Activated CD8-positive, alpha-beta memory T cell treated with anti-CD3 and anti-CD28 coated beads for 36 hours (primary cell): Measurements from ENCODE around the gene KAT7. TPM values are rescaled to one million over a fixed set of nuclear protein-coding genes. Genes with fewer than 3 reads are reported as not detected.

Experiments used
- CTCF ChIA-PET: fragments of 350-600 bp; sonication (Branson Sonifier 250); formaldehyde crosslinking; loops from one replicate; lab custom pipeline; 2021; ENCODE audit warnings: antibody characterized with exemption; lab: Charles Lee
- POLR2A ChIA-PET: fragments of 350-600 bp; sonication (Branson Sonifier 250); formaldehyde crosslinking; loops from one replicate; lab custom pipeline; 2021; ENCODE audit warnings: antibody characterized with exemption; lab: Charles Lee
- total RNA-seq, 2 experiments: library from RNA; stranded (reverse); gene quantifications; one replicate each; pipeline ENCODE4 v1.2.3, GENCODE V29; 2021

The KAT7 gene
- total RNA-seq, 2 experiments from 2014 or later: 60.5 to 61.2 TPM

DNA sequence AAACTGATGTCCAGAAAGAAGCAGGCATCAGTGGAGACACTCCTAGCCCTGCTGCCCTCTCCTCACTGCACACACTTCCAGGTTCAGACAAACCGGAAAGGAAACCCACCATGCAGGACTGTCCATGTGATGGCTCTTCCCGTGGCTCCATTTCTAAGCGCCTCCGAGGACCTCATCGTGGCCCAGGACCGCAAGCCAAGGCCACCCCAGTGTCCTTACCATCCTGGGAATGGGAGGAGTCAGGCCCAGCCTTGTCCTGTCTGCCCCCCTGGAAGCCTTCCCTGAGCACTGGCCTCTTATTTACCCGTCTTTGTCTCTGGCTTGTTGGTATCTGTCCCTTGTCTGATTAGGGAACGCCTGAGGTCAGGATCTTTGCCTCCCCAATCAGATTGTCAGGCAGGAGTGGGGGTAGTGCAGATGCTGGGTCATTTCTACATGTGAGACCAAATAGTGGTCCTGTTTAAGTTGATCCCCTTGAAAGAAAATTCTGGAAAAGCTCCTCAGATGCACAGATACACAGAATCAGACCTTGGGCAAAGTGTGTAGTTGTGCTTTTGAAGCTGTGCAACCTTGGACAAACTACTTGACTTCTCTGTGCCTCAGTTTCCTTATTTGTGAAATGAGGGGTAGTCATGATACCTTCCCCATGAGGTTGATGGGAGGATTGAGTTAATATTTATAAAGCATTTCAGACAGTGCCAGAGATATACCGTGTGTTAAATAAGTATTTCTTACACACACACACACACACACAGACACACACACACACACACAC is 58.6 kb downstream of the KAT7 start:
- ChIA-PET CTCF (interaction anchor here (1.4 kb wide), 1 partner anchor 291 kb away, joined by 3 read pairs; no protein-coding TSS in a partner anchor), POLR2A (no interaction called here)

- POLR2A ChIA-PET: no interaction called here
- CTCF ChIA-PET: interaction anchor here (0.8 to 4.5 kb wide), 3 partner anchors 149 to 292 kb away, joined by 3 to 29 read pairs (median 3); no protein-coding TSS in a partner anchor
Measured at GRCh38 chr17:49848019-49848473, 59.6 kb downstream of the KAT7 start, which contains the start of gene TAC4. Gene TAC4, minus strand, starts transcription at chr17:49848069. Its CDS starts 52 bp downstream, at chr17:49848017.

- ChIA-PET CTCF (interaction anchor here (0.8 to 4.5 kb wide), 3 partner anchors 148 to 283 kb away, joined by 3 to 29 read pairs (median 3); no protein-coding TSS in a partner anchor), POLR2A (no interaction called here)
Measured at GRCh38 chr17:49848739-49849138, 60.3 kb downstream of the KAT7 start.

DNA sequence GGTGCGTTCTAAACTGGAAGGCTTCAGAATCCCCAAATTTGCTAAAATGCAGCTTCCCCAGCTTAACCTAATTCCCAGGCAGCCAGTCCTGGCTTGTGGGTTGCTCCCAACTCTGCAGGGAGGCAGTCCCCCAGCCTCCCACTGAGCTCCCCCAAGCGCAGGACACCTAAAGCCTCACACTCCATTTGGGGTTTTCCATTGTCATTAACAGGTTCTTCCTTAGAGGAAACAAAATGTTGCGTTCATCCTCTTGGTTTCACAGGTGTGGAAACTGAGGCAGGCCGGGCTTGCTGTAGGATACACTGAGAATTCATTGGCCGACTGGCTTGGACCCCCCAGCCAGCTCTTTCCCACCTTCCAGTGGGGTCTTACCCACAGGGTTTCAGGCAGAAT is 61.7 kb downstream of the KAT7 start:
- CTCF ChIA-PET: interaction anchor here (0.7 to 4.5 kb wide), 5 partner anchors 11 to 284 kb away, joined by 3 to 29 read pairs (median 4); no protein-coding TSS in a partner anchor
- POLR2A ChIA-PET: no interaction called here

GRCh38 chr17:49850772-49851386 is 62.4 kb downstream of the KAT7 start:
- CTCF ChIA-PET: interaction anchor here (0.7 to 4.5 kb wide), 8 partner anchors 9 to 285 kb away, joined by 3 to 29 read pairs (median 3); no protein-coding TSS in a partner anchor
- POLR2A ChIA-PET: no interaction called here

GRCh38 chr17:49851387-49852291 is 63.2 kb downstream of the KAT7 start:
- ChIA-PET POLR2A (interaction anchor here (0.5 kb wide), 1 partner anchor 238 kb away, joined by 7 read pairs; no protein-coding TSS in a partner anchor), CTCF (interaction anchor here (0.7 to 4.5 kb wide), 10 partner anchors 8 to 294 kb away, joined by 3 to 29 read pairs (median 3); no protein-coding TSS in a partner anchor)

- CTCF ChIA-PET: interaction anchor here (10.5 kb wide), 1 partner anchor 144 kb away, joined by 146 read pairs; the partner anchor contains the start of gene DLX3
- POLR2A ChIA-PET: no interaction called here
Measured at GRCh38 chr17:49853470-49854015, 65.1 kb downstream of the KAT7 start.

GRCh38 chr17:49854126-49854525 is 65.6 kb downstream of the KAT7 start:
- POLR2A ChIA-PET: no interaction called here
- CTCF ChIA-PET: interaction anchor here (10.5 kb wide), 1 partner anchor 143 kb away, joined by 146 read pairs; the partner anchor contains the start of gene DLX3

DNA sequence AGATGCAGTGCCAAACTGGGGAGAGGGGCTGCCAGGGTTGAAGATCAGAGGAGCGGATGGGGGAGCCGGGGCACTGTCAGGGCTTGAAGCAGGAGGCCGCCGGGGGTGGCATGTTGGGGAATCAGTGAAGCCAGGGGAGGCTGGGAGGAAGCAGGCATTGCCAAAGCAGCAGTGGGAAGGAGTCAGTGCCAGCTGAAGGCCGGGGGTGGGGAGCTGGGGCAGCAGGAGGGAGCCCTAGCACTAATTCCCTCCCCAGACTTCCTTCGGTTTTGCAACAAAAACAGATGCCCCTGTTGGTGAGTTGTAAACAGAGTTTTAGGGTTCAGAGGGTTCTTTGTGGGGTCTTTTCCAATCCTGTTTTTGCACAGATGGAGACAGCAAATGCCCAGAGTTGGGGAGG is 70.3 kb downstream of the KAT7 start:
- CTCF ChIA-PET: interaction anchor here (10.5 kb wide), 1 partner anchor 139 kb away, joined by 146 read pairs; the partner anchor contains the start of gene DLX3
- POLR2A ChIA-PET: no interaction called here

- POLR2A ChIA-PET: no interaction called here
- CTCF ChIA-PET: interaction anchor here (0.5 to 10.5 kb wide), 9 partner anchors 9 to 302 kb away, joined by 3 to 146 read pairs (median 3); partner anchors contain the start of gene DLX3
Measured at GRCh38 chr17:49859991-49860953, 71.8 kb downstream of the KAT7 start.

DNA sequence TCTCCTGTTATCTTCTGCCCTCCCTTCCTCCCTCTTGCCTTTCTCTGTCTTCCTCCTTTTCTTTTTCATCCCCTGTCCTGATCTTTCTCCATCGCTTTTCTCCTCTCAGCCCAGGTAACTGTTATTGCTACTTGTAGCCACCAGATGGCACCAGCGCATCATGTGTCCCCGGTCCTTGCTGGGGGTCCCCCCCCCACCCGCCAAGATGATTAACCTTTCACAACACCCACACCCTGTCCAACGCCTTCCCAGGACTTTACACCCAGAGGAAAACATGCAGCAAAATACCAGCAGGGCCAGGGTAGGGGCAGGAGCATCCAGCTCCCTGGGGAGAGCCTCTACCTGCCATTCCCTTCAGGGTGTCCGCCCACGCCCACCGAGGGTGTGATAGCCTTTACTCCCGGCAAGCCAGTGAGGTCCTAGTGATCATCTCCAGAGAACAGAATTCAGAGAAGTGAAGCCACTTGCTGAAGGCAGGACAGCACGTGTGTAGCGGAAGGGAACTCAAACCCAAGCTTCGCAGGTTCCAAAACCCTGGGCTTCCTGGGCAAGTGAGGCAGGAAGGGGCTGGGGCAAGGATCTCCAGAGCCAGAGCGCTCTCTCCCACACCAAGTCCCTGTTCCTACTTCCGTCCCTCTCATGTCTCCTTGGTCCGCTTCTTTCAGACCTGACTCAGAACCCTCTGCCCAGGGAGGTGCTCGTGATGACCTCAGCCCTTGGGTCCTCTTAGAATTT is 72.8 kb downstream of the KAT7 start:
- ChIA-PET CTCF (interaction anchor here (0.5 to 10.5 kb wide), 10 partner anchors 11 to 303 kb away, joined by 3 to 146 read pairs (median 4); partner anchors contain the start of genes DLX3 and ITGA3), POLR2A (no interaction called here)

GRCh38 chr17:49862781-49863331 is 74.4 kb downstream of the KAT7 start:
- ChIA-PET CTCF (interaction anchor here (0.7 to 10.5 kb wide), 3 partner anchors 90 to 283 kb away, joined by 5 to 146 read pairs (median 7); partner anchors contain the start of gene DLX3), POLR2A (no interaction called here)

- POLR2A ChIA-PET: no interaction called here
- CTCF ChIA-PET: interaction anchor here (1.0 to 4.1 kb wide), 2 partner anchors 131 to 309 kb away, joined by 3 to 28 read pairs; no protein-coding TSS in a partner anchor
Measured at GRCh38 chr17:49866019-49866380, 77.5 kb downstream of the KAT7 start.

DNA sequence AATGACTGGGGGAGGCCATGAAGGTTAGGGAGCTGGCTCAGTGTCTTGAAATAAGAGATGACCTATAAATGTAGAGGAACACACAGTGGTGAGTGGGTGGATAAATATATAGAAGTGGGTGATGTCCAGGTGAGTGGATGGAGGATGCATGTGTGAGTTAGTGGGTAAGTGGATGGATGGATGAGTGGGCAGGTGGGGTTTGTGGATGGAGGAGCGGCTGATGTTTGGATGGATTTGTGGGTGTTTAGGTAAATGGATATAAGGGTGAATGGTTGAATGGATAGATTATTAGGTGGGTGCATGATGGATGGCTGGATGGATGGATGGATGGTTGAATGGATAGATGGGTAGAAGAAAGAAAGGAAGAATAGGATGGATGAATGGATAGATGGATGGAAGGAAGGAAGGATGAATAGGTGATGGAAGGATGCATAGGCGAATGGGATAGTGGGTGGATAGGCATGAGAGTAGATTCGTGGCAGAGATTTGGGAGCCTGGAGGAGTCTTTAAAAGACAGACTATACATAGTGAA is 78.5 kb downstream of the KAT7 start:
- POLR2A ChIA-PET: no interaction called here
- CTCF ChIA-PET: interaction anchor here (0.6 to 4.1 kb wide), 2 partner anchors 112 to 130 kb away, joined by 3 to 28 read pairs; no protein-coding TSS in a partner anchor

DNA sequence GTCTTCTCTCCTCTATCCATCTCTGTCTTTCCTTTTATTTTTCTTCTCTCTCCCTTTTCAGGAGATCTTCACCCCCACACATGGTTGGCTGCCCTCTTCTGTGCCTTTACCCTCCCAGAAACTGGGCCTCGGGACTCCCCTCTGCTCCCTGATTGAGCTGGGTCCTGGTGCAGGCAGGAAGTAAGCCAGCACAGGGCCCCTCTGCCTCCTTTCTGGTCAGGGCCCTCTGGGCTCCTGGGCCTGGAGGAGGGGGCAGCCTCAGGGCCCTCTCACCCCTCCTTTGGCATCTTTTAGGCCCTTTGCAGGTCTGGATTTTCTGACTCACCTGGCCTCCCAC is 80.5 kb downstream of the KAT7 start:
- POLR2A ChIA-PET: no interaction called here
- CTCF ChIA-PET: no interaction called here

- ChIA-PET POLR2A (no interaction called here), CTCF (interaction anchor here (1.2 to 1.4 kb wide), 2 partner anchors 10 to 126 kb away, joined by 3 to 4 read pairs; no protein-coding TSS in a partner anchor)
Measured at GRCh38 chr17:49870298-49870697, 81.8 kb downstream of the KAT7 start.
